GM18520 (cell line): Measurements from ENCODE around the gene ZFYVE21.

ENCODE experiments used
- ATAC-seq: cut with Tn5 transposase; IDR thresholded peaks from one replicate; pipeline ENCODE4 v1.9.1; 2021; ENCODE audit not compliant: unreplicated experiment

The ZFYVE21 gene

GRCh38 chr14:103723748-103724081 lies 8.1 kb downstream of the ZFYVE21 start:
- no peak for ATAC-seq

- no peak for ATAC-seq
Observed at GRCh38 chr14:103724116-103724515, 8.5 kb downstream of the ZFYVE21 start.

GRCh38 chr14:103725001-103725682 lies 9.5 kb downstream of the ZFYVE21 start:
- no peak for ATAC-seq

GRCh38 chr14:103725739-103726395 lies 10.3 kb downstream of the ZFYVE21 start:
- ATAC-seq: no peak

- ATAC-seq: no peak
Observed at GRCh38 chr14:103726474-103726873, 10.9 kb downstream of the ZFYVE21 start.

- no peak for ATAC-seq
Observed at GRCh38 chr14:103727313-103727980, 11.8 kb downstream of the ZFYVE21 start.

- no peak for ATAC-seq
Observed at GRCh38 chr14:103728141-103728540, 12.5 kb downstream of the ZFYVE21 start.

- no peak for ATAC-seq
Observed at GRCh38 chr14:103728721-103729120, 13.1 kb downstream of the ZFYVE21 start.

GRCh38 chr14:103729496-103730448 lies 14.2 kb downstream of the ZFYVE21 start:
- no peak for ATAC-seq

- no peak for ATAC-seq
Observed at GRCh38 chr14:103730490-103731035, 15.0 kb downstream of the ZFYVE21 start.

GRCh38 chr14:103731481-103731880 lies 15.9 kb downstream of the ZFYVE21 start:
- no peak for ATAC-seq

- no peak for ATAC-seq
Observed at GRCh38 chr14:103731916-103732867, 16.6 kb downstream of the ZFYVE21 start.

- no peak for ATAC-seq
Observed at GRCh38 chr14:103732868-103733620, 17.4 kb downstream of the ZFYVE21 start.

- ATAC-seq: no peak
Observed at GRCh38 chr14:103733651-103734050, 18.0 kb downstream of the ZFYVE21 start.

- ATAC-seq: no peak
Observed at GRCh38 chr14:103734081-103734888, 18.7 kb downstream of the ZFYVE21 start.

GRCh38 chr14:103735022-103735421 lies 19.4 kb downstream of the ZFYVE21 start:
- ATAC-seq: no peak

GRCh38 chr14:103735439-103735814 lies 19.8 kb downstream of the ZFYVE21 start:
- ATAC-seq: no peak

- ATAC-seq: no peak
Observed at GRCh38 chr14:103735815-103736545, 20.4 kb downstream of the ZFYVE21 start.
